ENCODE measurements around the gene MYO15B.
A peak's percentile ranks its signal among the peaks of the same experiment; 100 is the strongest.

DNA sequence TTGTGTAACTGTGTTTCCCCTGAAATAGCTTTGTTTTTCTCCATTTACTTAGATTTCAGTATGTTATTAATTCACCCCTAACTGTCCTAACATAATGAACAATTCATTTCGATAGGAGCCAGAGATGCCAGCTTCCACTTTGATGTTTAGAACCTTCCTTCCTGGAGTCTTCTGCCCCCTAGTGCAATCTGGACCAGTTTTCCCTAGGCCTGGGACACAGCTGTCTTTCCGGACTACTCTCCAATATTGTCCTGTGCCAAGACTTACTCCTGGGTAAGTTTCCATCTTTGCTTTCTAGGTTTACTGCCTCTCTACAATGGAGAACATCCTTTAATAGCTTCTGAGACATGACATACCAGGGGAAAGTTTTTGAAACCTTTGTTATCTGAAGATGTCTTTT is 66.6 kb downstream of the MYO15B start:
- TF ChIP-seq, protein P1, sequence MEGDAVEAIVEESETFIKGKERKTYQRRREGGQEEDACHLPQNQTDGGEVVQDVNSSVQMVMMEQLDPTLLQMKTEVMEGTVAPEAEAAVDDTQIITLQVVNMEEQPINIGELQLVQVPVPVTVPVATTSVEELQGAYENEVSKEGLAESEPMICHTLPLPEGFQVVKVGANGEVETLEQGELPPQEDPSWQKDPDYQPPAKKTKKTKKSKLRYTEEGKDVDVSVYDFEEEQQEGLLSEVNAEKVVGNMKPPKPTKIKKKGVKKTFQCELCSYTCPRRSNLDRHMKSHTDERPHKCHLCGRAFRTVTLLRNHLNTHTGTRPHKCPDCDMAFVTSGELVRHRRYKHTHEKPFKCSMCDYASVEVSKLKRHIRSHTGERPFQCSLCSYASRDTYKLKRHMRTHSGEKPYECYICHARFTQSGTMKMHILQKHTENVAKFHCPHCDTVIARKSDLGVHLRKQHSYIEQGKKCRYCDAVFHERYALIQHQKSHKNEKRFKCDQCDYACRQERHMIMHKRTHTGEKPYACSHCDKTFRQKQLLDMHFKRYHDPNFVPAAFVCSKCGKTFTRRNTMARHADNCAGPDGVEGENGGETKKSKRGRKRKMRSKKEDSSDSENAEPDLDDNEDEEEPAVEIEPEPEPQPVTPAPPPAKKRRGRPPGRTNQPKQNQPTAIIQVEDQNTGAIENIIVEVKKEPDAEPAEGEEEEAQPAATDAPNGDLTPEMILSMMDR (CRISPR knock-in tag; IDR thresholded peaks at IDR 0.05), result peak; percentile 20; the same call in 1 of the 2 replicates
- TF ChIP-seq, protein P2, sequence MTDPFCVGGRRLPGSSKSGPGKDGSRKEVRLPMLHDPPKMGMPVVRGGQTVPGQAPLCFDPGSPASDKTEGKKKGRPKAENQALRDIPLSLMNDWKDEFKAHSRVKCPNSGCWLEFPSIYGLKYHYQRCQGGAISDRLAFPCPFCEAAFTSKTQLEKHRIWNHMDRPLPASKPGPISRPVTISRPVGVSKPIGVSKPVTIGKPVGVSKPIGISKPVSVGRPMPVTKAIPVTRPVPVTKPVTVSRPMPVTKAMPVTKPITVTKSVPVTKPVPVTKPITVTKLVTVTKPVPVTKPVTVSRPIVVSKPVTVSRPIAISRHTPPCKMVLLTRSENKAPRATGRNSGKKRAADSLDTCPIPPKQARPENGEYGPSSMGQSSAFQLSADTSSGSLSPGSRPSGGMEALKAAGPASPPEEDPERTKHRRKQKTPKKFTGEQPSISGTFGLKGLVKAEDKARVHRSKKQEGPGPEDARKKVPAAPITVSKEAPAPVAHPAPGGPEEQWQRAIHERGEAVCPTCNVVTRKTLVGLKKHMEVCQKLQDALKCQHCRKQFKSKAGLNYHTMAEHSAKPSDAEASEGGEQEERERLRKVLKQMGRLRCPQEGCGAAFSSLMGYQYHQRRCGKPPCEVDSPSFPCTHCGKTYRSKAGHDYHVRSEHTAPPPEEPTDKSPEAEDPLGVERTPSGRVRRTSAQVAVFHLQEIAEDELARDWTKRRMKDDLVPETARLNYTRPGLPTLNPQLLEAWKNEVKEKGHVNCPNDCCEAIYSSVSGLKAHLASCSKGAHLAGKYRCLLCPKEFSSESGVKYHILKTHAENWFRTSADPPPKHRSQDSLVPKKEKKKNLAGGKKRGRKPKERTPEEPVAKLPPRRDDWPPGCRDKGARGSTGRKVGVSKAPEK (CRISPR knock-in tag; IDR thresholded peaks at IDR 0.05; ENCODE audit: borderline replicate concordance), result no peak
- TF ChIP-seq TRIM24 (CRISPR knock-in tag; IDR thresholded peaks at IDR 0.05), result no peak
- no peak for TF ChIP-seq HIVEP1 (CRISPR knock-in tag; IDR thresholded peaks at IDR 0.05)
- TF ChIP-seq XRCC5 (optimal IDR thresholded peaks at IDR 0.05; ENCODE audit: low read length), result no peak
- TF ChIP-seq JUNB (CRISPR knock-in tag; IDR thresholded peaks at IDR 0.05; ENCODE audit: borderline replicate concordance), result no peak
- no peak for TF ChIP-seq JUN (CRISPR knock-in tag; IDR thresholded peaks at IDR 0.05)
- TF ChIP-seq CBX5 (CRISPR knock-in tag; IDR thresholded peaks at IDR 0.05; ENCODE audit: borderline replicate concordance), result no peak

Data from HepG2 (cell line).